HEK293 (cell line): ENCODE measurements around the gene RNF175.

Source experiments
- CTCF ChIP-seq: fragments of 450-650 bp; formaldehyde crosslinking; IDR thresholded peaks from 2 replicates; pipeline ENCODE4 v1.5.1; 2016; ENCODE audit warnings: missing biosample characterization, missing genetic modification characterization
- ZBTB17 ChIP-seq: fragments of 450-650 bp; formaldehyde crosslinking; IDR thresholded peaks from 2 replicates; pipeline ENCODE4 v1.5.1; 2016; ENCODE audit warnings: missing biosample characterization, missing genetic modification characterization
- ZBTB20 ChIP-seq: fragments of 450-650 bp; formaldehyde crosslinking; IDR thresholded peaks from 2 replicates; pipeline ENCODE4 v1.5.1; 2016; ENCODE audit warnings: missing biosample characterization, missing genetic modification characterization
- ZBTB8A ChIP-seq: fragments of 450-650 bp; formaldehyde crosslinking; IDR thresholded peaks from 2 replicates; pipeline ENCODE4 v1.5.1; 2016; ENCODE audit warnings: missing biosample characterization, missing genetic modification characterization
- ZNF16 ChIP-seq: fragments of 450-650 bp; formaldehyde crosslinking; IDR thresholded peaks from 2 replicates; pipeline ENCODE4 v1.5.1; 2016; ENCODE audit warnings: low read depth, missing biosample characterization, missing genetic modification characterization
- ZNF658 ChIP-seq: fragments of 450-650 bp; formaldehyde crosslinking; IDR thresholded peaks from 2 replicates; pipeline ENCODE4; 2016; ENCODE audit warnings: missing biosample characterization, missing genetic modification characterization
- ZNF791 ChIP-seq: fragments of 450-650 bp; formaldehyde crosslinking; IDR thresholded peaks from 2 replicates; pipeline ENCODE4 v1.5.1; 2016; ENCODE audit warnings: missing biosample characterization, missing genetic modification characterization

DNA sequence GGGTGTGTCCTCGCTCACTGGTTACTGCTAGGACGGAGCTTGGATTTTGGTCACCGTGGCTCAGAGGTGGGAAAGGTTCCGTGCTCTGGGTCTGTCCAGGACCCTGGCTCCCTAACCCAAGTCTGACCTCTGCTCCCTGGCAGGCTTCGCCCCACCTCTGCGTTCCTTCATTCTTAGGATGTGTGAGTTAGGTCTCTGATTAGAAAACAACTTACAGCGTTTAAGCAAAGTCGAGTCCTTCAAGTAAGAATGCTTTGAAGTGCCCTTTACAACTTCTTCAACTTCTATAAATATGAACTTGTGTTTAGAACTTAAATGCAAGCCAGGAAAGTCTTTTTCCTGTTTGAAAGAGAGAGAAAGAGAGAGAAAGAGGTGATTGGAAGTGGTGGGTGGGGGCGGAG is 74.9 kb downstream of the RNF175 start:
- TF ChIP-seq CTCF (tag by site-specific recombination) (no peak), ZNF791 (tag by site-specific recombination) (no peak), ZBTB8A (tag by site-specific recombination) (no peak), ZBTB17 (tag by site-specific recombination) (no peak), ZNF16 (tag by site-specific recombination) (no peak), ZBTB20 (tag by site-specific recombination) (no peak), ZNF658 (tag by site-specific recombination) (no peak)
